OCI-LY7 (cell line): ENCODE data around the gene ACOT11. TPM values are rescaled to one million over a fixed set of nuclear protein-coding genes. Genes with fewer than 3 reads are reported as not detected.

Experiments used
- BruUV-seq: library from RNA; stranded (reverse); fragments of 400-500 nt; replicated peaks from 2 replicates; lab custom pipeline; 2021; lab: Mats Ljungman, UMichigan
- CTCF ChIA-PET: fragments of 300-600 bp; sonication (Branson Sonifier 250); formaldehyde crosslinking; loops from one replicate; lab custom pipeline; 2022; ENCODE audit warnings: antibody characterized with exemption; ENCODE audit not compliant: unreplicated experiment; lab: Charles Lee
- POLR2A ChIA-PET: fragments of 300-600 bp; sonication (Branson Sonifier 250); formaldehyde crosslinking; loops from one replicate; lab custom pipeline; 2022; ENCODE audit warnings: antibody characterized with exemption; lab: Charles Lee
- DNase-seq: peaks from one replicate; pipeline ENCODE4 v3.0.0-alpha.2; 2015; ENCODE audit warnings: low spot score
- H2AFZ ChIP-seq: fragments of 200-600 bp; sonication (generic), shearing (Covaris generic); 2 replicates; pipeline ENCODE4 v1.6.1; 2014; ENCODE audit warnings: mild to moderate bottlenecking, antibody characterized with exemption, low read length, moderate library complexity
- H3K27ac ChIP-seq: fragments of 200-600 bp; sonication (generic); 2 replicates; pipeline ENCODE4 v1.5.1; 2014; ENCODE audit warnings: mixed run types, low read depth, mild to moderate bottlenecking, moderate library complexity, low read length, inconsistent platforms; ENCODE audit not compliant: poor library complexity, severe bottlenecking
- H3K36me3 ChIP-seq: fragments of 200-600 bp; sonication (generic); 2 replicates; pipeline ENCODE4 v1.6.1; 2014; ENCODE audit warnings: mild to moderate bottlenecking, antibody characterized with exemption, low read length, moderate library complexity, mixed read lengths; ENCODE audit not compliant: insufficient read depth
- H3K4me1 ChIP-seq: fragments of 200-600 bp; sonication (generic); 2 replicates; pipeline ENCODE4 v1.5.1; 2014; ENCODE audit warnings: mild to moderate bottlenecking, low read length; ENCODE audit not compliant: insufficient read depth, poor library complexity, severe bottlenecking
- H3K4me2 ChIP-seq: fragments of 200-600 bp; sonication (generic); 2 replicates; pipeline ENCODE4 v1.6.1; 2014; ENCODE audit warnings: mild to moderate bottlenecking, low read length
- H3K4me3 ChIP-seq: fragments of 200-600 bp; sonication (generic); 2 replicates; pipeline ENCODE4 v1.5.1; 2014; ENCODE audit warnings: mild to moderate bottlenecking, low read depth, low read length; ENCODE audit not compliant: poor library complexity, severe bottlenecking
- H3K79me2 ChIP-seq: fragments of 200-600 bp; sonication (generic); 2 replicates; pipeline ENCODE4 v1.6.1; 2016; ENCODE audit warnings: low read depth, mild to moderate bottlenecking, low read length, moderate library complexity, mixed read lengths; ENCODE audit not compliant: insufficient read depth
- H3K9me2 ChIP-seq: fragments of 200-600 bp; sonication (generic); 2 replicates; pipeline ENCODE4 v1.6.1; 2016; ENCODE audit warnings: mild to moderate bottlenecking, low read length, mixed read lengths; ENCODE audit not compliant: insufficient read depth
- H3K9me3 ChIP-seq: fragments of 200-600 bp; sonication (generic); 2 replicates; pipeline ENCODE4 v1.6.1; 2014; ENCODE audit warnings: mild to moderate bottlenecking, mixed run types, low read length, mixed read lengths
- H4K20me1 ChIP-seq: fragments of 200-600 bp; sonication (generic); 2 replicates; pipeline ENCODE4 v1.6.1; 2014; ENCODE audit warnings: mild to moderate bottlenecking, antibody characterized with exemption, low read length, moderate library complexity, mixed read lengths; ENCODE audit not compliant: insufficient read depth
- EZH2phosphoT487 ChIP-seq: fragments of 200-600 bp; sonication (generic); IDR thresholded peaks from 2 replicates; pipeline ENCODE4 v1.6.1; 2018; ENCODE audit warnings: low read depth, borderline replicate concordance, mild to moderate bottlenecking, mixed run types, antibody characterized with exemption, low read length, moderate library complexity, mixed read lengths
- intact Hi-C: fragments of 100-400 bp; cut with micrococcal nuclease; formaldehyde crosslinking; loops from one replicate; pipeline ENCODE4 v1.10.0; 2022; ENCODE audit not compliant: unreplicated experiment
- total RNA-seq, 2 experiments: library from RNA; depleted of rRNA in 1 of 2; stranded (reverse); fragments of >200 nt in 1 of 2; shearing (Covaris generic) in 1 of 2; gene quantifications; 2 replicates each; pipeline ENCODE4 v1.2.3, GENCODE V29; 2014 to 2022
- TF ChIP-seq, protein P1 (sequence below): fragments of 200-600 bp; sonication (generic); conservative IDR thresholded peaks from 2 replicates; pipeline ENCODE4 v1.5.1; 2014; ENCODE audit warnings: mild to moderate bottlenecking, antibody characterized with exemption, low read length, moderate library complexity, mixed read lengths

ACOT11 gene
- total RNA-seq, 2 experiments from 2014 or later, result not detected

DNA sequence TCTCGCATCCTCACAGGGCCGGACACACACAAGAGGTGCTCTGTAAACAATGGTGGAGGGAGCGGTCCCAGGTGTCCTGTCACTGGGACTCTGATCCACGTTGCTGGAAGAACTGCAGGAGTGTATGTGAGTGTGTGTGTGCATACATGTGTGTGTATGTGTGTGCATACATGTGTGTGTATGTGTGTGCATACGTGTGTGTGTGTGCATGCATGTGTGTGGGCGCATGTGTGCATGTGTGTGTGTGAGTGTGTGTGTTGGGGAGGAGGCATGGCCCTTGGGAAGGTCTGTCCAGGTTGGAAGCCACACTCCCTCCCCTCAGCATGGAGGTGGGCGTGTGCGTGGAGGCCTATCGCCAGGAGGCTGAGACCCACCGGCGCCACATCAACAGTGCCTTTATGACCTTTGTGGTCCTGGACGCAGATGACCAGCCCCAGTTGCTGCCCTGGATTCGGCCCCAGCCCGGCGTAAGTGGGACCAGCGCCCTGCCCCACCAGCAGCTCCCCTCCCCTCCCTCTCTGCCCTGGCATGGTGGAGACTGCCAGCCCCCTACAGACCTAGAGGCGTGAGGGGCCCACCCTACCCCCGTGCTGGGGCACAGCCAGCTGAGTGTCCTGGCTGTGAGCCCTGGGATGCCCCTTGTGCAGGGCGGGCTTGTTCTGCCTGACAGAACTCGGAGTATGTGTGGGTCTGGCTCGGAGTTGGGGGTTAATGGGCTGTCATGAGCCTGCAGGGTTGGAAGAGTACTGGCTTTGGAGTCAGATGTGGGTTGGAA, 53.1 kb downstream of the ACOT11 start:
- Histone ChIP-seq H3K9me2 (no peaks in the 10 kb centered on the region), H2AFZ (no peak overlapping the region), H3K4me2 (no peak overlapping the region), H3K4me3 (no peak overlapping the region), H3K9me3 (no peaks in the 10 kb centered on the region), H3K4me1 (peaks cover 10% of the 10 kb centered on the region), H3K79me2 (no peaks in the 10 kb centered on the region), H3K36me3 (no peaks in the 10 kb centered on the region), H4K20me1 (no peaks in the 10 kb centered on the region), H3K27ac (no peak overlapping the region)
- BruUV-seq, result no TSS peak
- TF ChIP-seq, protein P1, sequence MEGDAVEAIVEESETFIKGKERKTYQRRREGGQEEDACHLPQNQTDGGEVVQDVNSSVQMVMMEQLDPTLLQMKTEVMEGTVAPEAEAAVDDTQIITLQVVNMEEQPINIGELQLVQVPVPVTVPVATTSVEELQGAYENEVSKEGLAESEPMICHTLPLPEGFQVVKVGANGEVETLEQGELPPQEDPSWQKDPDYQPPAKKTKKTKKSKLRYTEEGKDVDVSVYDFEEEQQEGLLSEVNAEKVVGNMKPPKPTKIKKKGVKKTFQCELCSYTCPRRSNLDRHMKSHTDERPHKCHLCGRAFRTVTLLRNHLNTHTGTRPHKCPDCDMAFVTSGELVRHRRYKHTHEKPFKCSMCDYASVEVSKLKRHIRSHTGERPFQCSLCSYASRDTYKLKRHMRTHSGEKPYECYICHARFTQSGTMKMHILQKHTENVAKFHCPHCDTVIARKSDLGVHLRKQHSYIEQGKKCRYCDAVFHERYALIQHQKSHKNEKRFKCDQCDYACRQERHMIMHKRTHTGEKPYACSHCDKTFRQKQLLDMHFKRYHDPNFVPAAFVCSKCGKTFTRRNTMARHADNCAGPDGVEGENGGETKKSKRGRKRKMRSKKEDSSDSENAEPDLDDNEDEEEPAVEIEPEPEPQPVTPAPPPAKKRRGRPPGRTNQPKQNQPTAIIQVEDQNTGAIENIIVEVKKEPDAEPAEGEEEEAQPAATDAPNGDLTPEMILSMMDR, result no peak
- no peak for TF ChIP-seq EZH2phosphoT487
- ChIA-PET POLR2A (no interaction called here), CTCF (no interaction called here)
- DNase-seq, result no peak
- intact Hi-C loops, result no loop called here

DNA sequence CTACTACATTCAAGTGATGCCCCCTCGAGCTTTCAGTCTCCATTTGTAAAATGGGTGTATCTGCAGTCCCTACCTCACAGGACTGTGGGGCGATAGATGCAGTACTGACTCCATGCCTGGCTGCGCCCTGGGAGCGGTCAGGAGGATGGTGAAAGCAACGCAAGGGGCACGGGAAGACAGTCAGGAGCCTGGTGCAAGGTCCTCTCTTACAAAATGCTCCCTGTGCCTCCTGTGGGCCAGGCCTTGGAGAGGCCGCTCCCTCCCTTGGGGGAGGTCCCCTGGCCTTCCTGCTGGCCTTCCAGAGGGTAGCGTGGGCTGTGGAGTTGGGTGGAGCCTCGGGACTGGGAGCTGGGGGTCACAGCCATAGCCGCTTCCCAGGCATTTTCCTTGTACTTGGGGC, 53.7 kb downstream of the ACOT11 start:
- no peak for TF ChIP-seq EZH2phosphoT487
- TF ChIP-seq, protein P1, result no peak
- Histone ChIP-seq H3K4me2 (no peak overlapping the region), H3K4me3 (no peak overlapping the region), H2AFZ (no peak overlapping the region), H3K27ac (no peak overlapping the region), H4K20me1 (no peaks in the 10 kb centered on the region), H3K9me2 (no peaks in the 10 kb centered on the region), H3K9me3 (no peaks in the 10 kb centered on the region), H3K79me2 (no peaks in the 10 kb centered on the region), H3K36me3 (no peaks in the 10 kb centered on the region), H3K4me1 (peaks cover 10% of the 10 kb centered on the region)
- BruUV-seq, result no TSS peak
- CTCF ChIA-PET, result no interaction called here
- no peak for DNase-seq
- intact Hi-C loops, result no loop called here
- POLR2A ChIA-PET, result no interaction called here

DNA sequence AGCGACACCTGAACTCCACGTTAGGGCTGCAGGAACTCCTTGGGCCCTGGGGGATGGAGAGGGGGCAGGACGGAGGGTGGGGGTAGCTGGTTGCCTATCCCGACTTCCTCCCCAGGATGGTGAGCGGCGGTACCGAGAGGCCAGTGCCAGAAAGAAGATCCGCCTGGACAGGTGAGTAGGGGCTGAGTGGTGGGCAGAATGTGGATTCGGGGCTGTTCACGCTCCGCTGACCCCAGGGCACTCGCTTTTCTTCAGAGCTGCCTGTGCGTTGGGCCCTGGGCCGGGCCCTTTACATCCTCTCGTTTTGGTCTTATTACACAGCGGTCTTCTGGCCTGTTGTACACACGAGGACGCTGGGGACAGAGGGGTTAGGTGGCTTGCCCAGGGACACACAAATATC, 54.5 kb downstream of the ACOT11 start:
- POLR2A ChIA-PET, result no interaction called here
- Histone ChIP-seq H3K4me3 (no peak overlapping the region), H3K4me1 (peaks cover 10% of the 10 kb centered on the region), H3K36me3 (no peaks in the 10 kb centered on the region), H3K9me2 (no peaks in the 10 kb centered on the region), H3K79me2 (no peaks in the 10 kb centered on the region), H3K9me3 (no peaks in the 10 kb centered on the region), H2AFZ (no peak overlapping the region), H3K4me2 (no peak overlapping the region), H4K20me1 (no peaks in the 10 kb centered on the region), H3K27ac (no peak overlapping the region)
- DNase-seq, result no peak
- CTCF ChIA-PET, result no interaction called here
- TF ChIP-seq, protein P1, result no peak
- TF ChIP-seq EZH2phosphoT487, result no peak
- no TSS peak for BruUV-seq
- intact Hi-C loops, result no loop called here
